ENCODE results near the gene SH3RF2. TPM values are rescaled to one million over a fixed set of nuclear protein-coding genes. Genes with fewer than 3 reads are reported as not detected.

The SH3RF2 gene
- total RNA-seq, 6 experiments from 2014 or later = 0.43 to 1.7 (median 0.66) TPM

- no peak for TF ChIP-seq CTCF (IDR thresholded peaks at IDR 0.05)
- Mint-ChIP-seq H3K27ac (no peak overlapping the region), H3K4me3 (no peak overlapping the region), H3K36me3 (ENCODE audit: low read depth) (no peaks in the 10 kb centered on the region), H3K27me3 (ENCODE audit: insufficient read depth) (peaks cover 24% of the 10 kb centered on the region), H3K9me3 (no peaks in the 10 kb centered on the region), H3K4me1 (ENCODE audit: low read depth) (no peaks in the 10 kb centered on the region)
- DNase-seq = no peak
Measured at GRCh38 chr5:146059460-146060220, 123.3 kb downstream of the SH3RF2 start.

GRCh38 chr5:146060221-146060585 is 123.8 kb downstream of the SH3RF2 start:
- no peaks in the 10 kb centered on the region for H3K36me3 Mint-ChIP-seq (ENCODE audit: low read depth)

GRCh38 chr5:146066968-146067367 is 130.6 kb downstream of the SH3RF2 start:
- H3K4me1 Mint-ChIP-seq (ENCODE audit: low read depth) = peaks cover 5% of the 10 kb centered on the region
- H3K9me3 Mint-ChIP-seq = no peaks in the 10 kb centered on the region
- DNase-seq = no peak
- H3K27ac Mint-ChIP-seq = no peak overlapping the region
- peaks cover 12% of the 10 kb centered on the region for H3K27me3 Mint-ChIP-seq (ENCODE audit: insufficient read depth)
- no peak overlapping the region for H3K4me3 Mint-ChIP-seq
- 0 out of 2 replicates have a peak, but pooled peaks cover 4% of the 10 kb centered on the region for H3K36me3 Mint-ChIP-seq (ENCODE audit: low read depth)
- TF ChIP-seq CTCF (IDR thresholded peaks at IDR 0.05) = no peak

More at GRCh38 chr5:146060221-146060585, 123.8 kb downstream of the SH3RF2 start:
- no peaks in the 10 kb centered on the region for H3K9me3 Mint-ChIP-seq
- no peaks in the 10 kb centered on the region for H3K4me1 Mint-ChIP-seq (ENCODE audit: low read depth)
- no peak for DNase-seq
- no peak for TF ChIP-seq CTCF (IDR thresholded peaks at IDR 0.05)
- H3K4me3 Mint-ChIP-seq = no peak overlapping the region
- no peak overlapping the region for H3K27ac Mint-ChIP-seq
- H3K27me3 Mint-ChIP-seq (ENCODE audit: insufficient read depth) = peaks cover 24% of the 10 kb centered on the region

GRCh38 chr5:146068206-146068605 is 131.8 kb downstream of the SH3RF2 start:
- no peak for TF ChIP-seq CTCF (IDR thresholded peaks at IDR 0.05)
- Mint-ChIP-seq H3K36me3 (ENCODE audit: low read depth) (0 out of 2 replicates have a peak, but pooled peaks cover 6% of the 10 kb centered on the region), H3K27me3 (ENCODE audit: insufficient read depth) (peaks cover 16% of the 10 kb centered on the region), H3K9me3 (no peaks in the 10 kb centered on the region), H3K4me1 (ENCODE audit: low read depth) (peaks cover 8% of the 10 kb centered on the region), H3K4me3 (no peak overlapping the region), H3K27ac (no peak overlapping the region)
- no peak for DNase-seq

- H3K27me3 Mint-ChIP-seq (ENCODE audit: insufficient read depth) = peaks cover 15% of the 10 kb centered on the region
- no peak overlapping the region for H3K27ac Mint-ChIP-seq
- no peak overlapping the region for H3K4me3 Mint-ChIP-seq
- 0 out of 2 replicates have a peak, but pooled peaks cover 6% of the 10 kb centered on the region for H3K36me3 Mint-ChIP-seq (ENCODE audit: low read depth)
- H3K9me3 Mint-ChIP-seq = no peaks in the 10 kb centered on the region
- TF ChIP-seq CTCF (IDR thresholded peaks at IDR 0.05) = no peak
- DNase-seq = no peak
- H3K4me1 Mint-ChIP-seq (ENCODE audit: low read depth) = peaks cover 12% of the 10 kb centered on the region
Measured at GRCh38 chr5:146068977-146069779, 132.8 kb downstream of the SH3RF2 start.

Data from HFFc6 (cell line).